Measurements from ENCODE around the gene PBXIP1.

Gene PBXIP1

DNA sequence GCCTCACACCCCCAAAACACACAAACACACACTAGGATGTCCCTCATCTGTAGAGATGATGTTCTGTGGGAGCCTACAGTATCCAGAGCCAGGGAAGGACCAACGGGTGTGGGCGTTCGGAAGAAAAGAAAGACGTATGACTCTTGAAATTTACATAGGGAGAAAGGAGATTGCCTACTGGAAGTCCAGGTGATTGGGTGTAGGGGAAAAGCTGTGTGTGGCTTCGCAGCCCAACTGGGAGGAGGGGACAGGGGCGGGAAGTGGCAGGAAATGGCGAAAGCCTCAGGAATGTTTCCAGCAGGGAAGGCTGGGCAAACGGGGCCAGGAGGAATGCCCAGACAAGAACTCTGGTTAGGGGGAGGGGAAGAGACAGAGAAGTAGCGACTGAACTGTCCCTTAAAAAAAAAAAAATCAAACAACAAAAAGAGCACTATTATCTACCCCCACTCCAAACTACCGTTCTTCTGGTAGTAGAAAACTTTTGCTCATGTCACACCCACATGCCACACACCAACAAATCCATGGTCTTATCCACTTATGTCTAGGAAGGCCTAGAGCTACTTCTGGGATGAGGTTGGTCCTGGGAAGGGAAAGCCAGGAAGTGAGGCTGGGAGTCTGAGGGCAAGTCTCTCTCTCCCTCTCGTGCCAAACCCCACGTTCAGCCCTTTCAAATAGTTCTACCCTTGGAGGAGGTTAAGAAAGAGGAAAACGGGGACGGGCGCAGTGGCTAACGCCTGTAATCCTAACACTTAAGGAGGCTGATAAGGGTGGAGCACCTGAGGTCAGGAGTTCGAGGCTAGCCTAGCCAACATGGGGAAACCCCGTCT is 16.8 kb upstream of the PBXIP1 start:
- no peak for DNase-seq

DNA sequence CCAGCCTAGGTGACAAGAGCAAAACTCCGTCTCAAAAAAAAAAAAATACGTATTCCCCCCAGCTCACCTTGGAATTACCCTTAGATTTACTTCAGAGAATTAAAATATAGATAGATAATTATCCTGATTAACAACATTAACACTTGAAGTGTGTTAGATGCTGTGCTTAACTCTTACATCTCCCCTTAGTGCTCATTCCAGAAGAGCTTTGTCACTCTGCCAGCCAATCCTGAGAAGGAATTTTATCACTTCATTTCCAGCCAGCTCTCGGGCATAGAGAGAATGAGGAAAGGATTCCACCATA is 16.3 kb upstream of the PBXIP1 start:
- no peak for DNase-seq

DNA sequence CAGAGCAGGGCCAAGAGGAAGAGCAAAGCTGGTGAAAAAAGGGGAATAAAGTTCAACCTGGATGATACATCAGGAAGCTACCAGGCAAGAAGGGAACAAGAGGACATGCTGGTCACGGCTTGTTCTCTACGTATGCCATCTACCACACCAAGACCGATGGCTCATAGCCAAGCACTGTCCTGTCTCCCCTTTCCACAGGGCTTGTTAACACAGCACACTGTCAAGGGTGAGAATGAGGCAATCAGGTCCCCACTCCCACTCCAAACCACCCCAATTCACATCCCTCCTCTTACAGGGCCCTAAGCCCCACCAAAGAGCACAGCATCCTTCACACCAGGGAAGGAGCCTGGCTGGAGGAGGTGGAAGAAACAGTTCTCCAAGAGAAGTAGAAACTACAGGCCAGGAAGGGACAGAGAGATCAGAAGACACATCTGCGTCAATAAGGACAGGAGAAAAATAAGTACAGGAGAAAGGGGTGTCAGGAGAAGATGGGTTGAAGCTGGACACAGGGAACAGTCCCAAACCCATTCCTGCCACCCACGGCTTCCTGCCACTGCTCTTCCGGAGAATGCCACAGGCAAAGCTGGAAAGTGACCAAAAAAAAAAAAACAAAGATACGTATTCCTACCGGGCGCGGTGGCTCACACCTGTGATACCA is 15.6 kb upstream of the PBXIP1 start:
- no peak for DNase-seq

DNA sequence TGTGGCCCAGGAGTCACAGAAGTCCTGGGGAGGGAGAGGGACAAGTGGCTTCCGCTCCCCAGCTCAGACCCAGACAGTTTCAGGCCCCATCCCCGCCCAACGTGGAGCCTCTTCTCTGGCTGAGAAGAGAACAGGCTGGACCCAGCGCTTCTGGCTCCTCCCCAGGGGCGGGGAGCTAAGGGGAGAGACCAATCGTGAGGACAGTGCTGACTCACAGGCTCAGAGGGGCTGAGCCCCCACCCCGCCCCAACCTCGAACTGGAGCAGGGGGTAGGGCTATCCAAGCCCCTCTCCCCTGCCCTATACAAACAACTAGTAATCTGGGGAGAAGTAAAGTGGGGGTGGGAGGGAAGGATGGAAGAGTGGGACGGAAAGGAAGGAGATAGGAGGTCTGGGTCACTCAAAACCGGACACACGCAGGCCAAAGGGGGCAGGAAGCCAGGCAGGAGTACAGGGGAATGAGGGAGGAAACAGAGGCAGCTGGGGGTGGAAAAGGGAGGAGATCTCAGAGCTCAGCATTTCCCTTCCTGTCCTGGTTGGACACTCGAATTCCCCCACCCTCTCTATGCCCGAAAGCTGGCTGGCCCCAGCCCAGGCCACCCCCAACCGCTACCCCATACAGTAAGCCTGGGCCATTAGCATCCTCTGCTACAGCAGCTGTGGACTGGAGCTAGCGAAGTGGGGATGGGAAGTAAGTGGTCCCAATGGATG is 14.9 kb upstream of the PBXIP1 start, which contains the start of gene SHC1:
Gene SHC1, minus strand, starts transcription at position 117 of the 710 bp plus-strand sequence. CDS start 221 bp downstream, outside the sequence.
- peak; percentile 41 for DNase-seq

DNA sequence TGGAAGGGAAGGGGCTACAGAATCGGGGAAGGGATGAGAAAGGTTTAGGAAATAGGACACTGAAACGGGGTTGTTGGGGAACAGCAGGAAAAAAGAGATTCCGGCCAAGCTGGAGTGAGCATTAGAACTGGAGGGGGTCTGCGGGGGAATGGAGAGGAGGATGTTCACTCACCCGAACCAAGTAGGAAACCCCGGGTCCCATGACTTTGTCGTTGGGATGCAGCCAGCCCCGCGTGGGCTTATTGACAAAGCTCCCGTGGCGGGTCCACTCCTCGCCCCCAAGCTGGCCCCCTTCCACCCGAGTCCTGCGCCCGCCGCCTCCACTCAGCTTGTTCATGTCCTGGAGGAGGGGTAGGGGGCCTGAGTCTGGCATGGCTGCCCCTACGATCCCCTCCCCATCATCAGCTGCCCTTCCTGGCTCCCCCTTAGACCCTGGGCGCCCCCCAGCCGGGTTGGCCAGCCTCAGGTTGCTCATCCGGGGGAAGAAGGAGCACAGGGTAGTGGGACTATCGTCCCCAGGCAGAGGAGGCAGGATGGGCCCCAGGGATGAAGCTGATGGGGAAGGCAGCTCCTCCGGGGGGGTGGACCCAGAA is 14.1 kb upstream of the PBXIP1 start:
- no peak for DNase-seq

DNA sequence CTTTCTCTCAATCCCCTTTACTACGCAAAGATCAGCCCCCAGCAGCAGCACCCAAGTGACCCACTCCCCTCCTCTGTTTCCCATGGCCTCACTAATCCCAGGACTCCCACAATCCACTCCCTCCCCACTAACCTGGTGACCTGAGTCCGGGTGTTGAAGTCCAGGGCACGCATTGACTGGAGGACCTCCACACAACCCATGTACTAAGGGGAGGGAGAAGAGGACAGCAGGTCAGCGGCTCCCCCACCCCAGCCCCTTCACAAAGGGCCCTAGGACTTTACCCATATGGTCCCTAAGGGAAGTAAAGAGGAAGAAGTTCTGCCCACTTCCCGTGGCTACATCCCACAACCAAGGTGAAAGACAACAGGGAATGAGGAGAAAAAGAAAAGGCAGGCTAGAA is 13.3 kb upstream of the PBXIP1 start:
- DNase-seq = no peak

DNA sequence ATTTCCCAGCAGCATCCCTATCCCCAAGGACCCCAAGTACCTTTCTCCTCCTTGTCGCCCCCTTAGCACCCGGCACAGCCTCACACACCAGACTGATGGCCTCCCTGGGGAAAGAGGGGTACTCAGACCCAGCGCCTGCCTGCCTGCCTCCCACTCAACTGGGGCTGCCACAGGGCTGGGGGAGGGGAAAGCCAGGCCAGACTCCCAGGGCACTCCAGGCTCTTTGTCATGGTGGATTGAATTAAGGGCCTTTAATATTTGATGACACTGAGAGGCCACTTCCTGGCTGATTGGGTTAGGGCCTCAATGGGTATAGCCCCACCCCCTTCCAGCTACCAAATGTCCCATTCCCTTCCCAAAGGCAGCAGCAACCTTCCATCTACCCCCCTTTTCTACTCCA is 12.8 kb upstream of the PBXIP1 start:
- DNase-seq = no peak

DNA sequence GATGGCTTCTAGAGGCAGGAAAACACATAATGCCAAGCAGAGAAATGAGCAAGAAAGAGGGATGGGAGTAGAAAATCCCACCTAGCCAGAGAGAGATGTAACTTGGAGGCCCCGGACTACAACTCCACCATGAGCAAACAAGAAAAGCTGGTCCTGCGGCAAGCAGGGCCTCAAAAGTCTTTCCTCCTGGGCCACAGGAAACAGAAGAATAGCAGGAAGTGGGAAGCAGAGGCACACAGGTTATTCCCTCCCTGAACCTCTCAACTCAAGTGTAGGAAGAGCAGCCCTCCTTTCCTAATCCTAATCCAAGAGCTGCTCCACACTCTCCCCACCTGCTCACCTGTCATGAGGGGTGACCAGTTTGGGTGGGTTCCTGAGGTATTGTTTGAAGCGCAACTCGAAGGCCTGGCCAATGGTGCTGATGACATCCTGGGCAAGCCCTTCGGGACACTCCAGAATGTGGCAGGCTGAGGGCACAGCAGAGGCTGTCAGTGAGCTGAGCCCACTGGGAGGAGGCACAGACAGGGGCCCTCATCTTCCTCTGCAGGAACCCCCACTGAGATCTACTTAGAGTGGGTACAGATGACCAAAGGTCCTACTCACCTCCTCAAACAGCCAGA is 11.5 kb upstream of the PBXIP1 start:
- DNase-seq = no peak

DNA sequence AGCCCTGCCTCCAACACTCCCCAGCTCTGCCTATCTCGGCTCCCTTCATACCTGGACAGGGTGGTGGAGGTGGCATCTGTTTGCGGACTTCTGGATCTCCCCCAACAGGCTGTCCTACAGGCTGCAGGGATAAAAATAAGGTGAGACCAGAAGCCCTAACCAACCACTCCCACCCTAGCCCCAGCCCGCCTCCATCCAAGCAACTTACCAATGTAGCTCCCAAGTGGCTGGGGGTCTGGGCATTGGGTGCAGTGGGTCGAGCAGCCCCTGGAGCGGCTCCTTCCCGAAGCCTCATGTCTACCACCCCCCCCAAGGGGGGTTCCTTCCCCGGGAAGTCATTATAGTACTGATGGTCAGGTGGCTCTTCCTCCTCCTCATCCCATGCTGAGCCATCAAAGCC is 10.2 kb upstream of the PBXIP1 start:
- no peak for DNase-seq

DNA sequence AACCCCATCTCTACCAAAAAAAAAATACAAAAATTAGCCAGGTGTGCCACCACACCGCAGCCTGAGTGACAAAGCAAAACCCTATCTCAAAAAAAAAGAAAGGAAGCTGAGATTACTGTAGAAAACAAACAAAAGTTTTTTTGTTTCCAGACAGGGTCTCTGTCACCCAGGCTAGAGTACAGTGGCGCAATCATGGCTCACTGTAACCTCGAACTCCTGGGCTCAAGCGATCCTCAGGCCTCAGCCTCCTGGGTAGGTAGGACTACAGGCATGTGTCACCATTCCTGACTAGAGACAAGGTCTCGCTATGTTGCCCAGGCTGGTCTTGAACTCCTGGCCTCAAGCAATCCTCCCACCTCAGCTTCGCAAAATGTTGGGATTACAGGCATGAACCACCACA is 8.5 kb upstream of the PBXIP1 start:
- no peak for DNase-seq

DNA sequence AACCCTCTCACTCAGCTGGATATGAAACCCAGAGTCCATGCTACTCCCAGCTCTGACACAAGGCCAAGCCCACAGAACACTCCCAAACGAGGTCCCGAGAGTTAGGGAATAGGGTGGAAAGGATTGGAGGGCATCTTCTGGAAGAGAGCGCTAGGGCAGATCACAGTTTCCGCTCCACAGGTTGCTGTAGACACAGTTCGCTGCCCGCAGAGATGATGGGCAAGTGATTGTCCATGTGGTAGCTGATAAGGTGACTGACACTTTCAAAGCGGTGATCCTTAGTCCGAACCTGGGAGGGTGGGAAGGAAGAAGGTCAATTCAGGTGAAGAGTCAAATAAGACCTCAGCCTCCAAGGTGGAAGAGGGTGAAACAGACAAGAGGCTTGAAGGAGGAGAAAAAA is 7.7 kb upstream of the PBXIP1 start:
- no peak for DNase-seq

DNA sequence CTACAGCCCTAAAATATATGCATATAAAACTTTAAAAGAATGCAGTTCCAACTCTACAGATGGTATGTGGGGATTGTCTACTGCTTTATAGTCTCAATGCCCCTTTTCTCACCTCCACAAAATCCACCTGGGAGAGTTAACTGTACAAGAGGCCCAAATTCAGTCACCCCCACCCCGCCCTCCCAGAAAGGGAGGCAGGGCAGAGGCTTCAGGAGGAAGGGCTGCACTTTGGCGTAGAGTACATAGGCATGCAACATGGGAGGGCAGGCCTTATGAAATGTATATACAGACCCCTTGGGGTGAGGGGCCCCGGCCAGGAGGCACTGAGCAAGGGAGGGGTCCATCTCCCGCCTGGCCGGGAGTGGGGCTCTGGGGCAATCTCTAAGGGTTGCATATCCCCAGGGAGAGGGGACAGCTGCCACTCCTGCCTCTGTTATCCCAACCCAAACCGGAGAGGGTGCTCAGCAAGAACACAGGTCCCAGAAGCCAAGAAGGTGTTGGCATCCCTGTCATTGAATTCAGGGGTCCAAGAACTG is 7.0 kb upstream of the PBXIP1 start:
- no peak for DNase-seq

DNA sequence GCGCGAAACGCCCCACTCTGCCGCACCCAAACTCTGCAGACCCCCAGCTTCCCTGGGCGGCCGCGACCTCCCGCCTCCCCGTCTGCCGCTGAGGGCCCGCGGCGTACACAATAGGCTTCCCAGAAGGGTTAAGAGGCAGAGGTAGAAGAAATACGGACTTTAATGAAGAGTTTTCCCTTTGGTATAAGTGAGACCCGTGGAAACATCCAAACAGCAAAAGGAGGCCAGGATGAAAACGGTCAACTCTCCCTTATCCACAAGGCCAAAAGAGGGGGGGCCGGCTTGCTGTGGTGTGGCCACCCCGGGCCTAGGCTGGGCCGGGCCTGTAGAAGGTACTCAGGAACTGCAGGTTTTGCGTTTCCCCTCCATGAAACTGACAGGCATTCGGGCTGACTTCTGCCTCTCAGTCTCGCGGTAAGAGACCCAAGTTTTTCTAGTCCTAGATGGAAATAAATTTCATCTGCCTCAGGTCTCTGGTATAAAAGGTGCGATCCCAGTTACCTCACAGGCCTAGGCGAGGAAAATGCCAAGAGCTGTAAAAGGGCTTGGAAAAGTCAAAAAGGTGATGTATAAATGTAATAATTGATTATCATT is 6.4 kb upstream of the PBXIP1 start:
- no peak for DNase-seq

DNA sequence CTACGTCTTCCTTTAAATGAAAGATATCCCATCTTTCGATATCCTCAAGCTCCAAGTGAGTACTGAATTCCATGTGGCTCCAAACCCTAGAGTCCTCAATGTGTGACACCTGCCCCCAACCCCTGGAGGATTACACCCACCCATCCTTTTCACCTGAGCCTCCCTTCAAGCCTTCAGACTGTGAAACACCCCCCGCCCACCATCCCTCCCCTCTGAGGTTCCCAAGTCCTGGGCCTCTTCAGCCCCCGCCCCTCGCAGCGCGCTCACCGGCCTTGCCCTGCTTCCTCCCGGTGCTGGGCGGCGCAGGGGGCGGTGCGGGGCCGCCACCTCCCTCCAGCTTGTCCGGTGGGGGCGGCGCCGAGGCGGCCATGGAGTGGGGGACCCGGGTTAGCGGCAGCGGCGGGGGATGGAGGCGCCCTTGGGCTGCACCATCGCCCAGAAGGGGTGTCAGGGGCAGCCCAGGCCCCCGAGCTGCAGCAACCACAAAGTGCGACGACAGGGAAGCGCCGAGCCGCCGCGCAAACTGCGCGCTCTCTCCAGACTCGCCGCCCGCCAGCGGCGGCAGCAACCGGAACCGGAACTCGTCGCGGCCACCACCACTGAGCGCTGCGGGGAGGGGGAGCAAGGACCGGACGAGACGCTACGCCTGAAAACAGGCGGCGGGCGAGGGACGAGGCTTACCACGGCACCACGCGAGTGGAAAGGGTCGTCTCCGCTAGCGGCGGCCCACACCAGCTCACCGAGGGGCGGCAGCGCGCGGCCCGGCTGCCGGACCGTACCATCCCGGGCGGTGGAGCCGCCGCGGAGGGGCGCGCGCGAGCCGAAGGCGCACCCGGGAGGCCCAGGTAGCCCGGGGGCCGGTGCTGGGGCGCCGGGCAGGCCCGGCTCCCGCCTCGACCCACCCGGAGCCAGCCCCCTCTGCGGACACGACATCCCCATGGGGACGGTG is 5.6 kb upstream of the PBXIP1 start, which contains the start of gene PYGO2:
Gene PYGO2, minus strand, starts transcription at position 576 of the 949 bp plus-strand sequence. Its CDS starts 206 bp downstream, at position 370.
- peak; percentile 45 for DNase-seq

DNA sequence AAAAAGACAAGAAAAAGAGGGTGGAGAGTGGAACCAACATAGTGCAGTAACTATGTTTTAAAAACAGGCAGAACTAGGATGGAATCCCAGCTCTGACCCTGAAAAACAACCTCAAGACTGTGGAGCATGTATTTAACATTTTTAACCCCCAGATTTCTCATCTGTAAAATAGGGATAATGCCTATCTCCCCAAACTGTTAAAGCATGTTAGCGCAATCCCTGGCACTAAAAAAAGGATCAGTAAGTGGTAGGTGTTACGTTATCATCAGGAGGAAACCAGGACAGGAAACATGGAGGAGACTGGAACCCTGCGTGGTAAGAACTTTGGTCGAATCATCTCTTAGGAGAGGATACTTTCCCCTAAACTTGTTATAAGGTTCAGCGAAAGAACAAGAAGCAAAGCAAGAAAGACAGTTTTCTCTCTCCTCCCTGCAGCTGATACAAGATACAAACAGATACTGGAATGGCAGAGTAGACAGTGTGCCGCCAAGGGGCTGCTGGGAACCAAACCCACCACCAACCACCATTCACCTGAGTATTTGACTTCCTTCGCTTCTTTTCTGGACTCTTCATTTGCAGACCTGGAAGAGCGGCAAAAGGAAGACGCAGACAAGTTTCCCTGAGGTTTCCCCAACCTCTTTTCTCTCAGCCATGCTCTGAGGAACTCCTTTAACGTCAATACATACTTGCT is 4.7 kb upstream of the PBXIP1 start:
- DNase-seq = no peak

DNA sequence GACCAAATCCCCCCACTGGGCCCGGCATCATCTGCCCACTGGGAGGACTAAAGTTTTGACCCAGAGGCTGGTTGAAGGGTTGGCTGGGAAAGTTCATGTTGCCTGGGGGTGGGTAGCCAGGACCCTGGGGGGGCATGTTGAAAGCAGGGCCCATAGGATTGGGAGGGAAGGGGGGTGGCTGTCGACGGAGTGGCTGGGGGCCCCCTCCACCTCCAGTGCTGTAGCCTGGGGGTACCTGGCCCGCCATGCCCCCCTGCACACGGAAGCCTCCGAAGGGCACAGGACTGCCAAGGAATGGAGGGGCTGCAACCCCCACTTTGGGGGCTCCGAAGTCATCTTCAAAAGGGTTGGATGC is 3.5 kb upstream of the PBXIP1 start:
- no peak for DNase-seq

DNA sequence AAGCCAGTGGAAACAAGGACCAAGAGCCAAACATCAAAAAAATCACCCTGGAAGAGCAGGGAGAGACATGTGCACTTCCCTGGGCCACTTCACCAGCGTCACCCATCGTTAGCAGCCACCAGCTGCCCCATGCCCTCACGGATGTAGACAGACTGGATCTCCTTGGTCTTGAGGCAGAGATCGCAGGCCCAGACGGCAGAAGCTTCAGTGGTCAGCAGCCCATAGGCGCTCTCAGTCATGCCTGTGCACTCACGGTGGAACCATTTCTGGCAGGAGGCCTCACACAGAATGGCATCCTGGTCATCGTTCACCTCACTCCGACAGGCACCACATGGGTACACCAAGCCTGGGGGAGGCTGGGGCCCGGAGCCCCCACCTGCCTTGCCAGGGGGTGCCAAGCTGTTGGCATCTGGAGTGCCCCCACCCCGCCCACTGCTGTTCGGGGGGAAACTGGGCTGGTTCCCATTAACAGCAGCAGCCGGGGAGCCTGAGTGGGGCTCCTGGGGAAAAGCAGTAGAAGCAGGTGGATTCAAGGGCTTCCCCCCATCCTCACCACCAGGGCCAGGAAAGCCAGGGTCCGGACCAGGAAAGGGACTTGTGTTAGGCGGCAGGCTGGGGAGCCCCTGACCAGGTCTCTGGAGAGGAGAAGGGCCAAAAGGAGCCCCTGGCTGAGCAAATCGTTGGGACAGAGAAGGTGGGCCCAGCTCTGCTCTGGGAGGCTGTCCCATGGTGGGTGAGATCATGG is 3.0 kb upstream of the PBXIP1 start:
- DNase-seq = no peak

DNA sequence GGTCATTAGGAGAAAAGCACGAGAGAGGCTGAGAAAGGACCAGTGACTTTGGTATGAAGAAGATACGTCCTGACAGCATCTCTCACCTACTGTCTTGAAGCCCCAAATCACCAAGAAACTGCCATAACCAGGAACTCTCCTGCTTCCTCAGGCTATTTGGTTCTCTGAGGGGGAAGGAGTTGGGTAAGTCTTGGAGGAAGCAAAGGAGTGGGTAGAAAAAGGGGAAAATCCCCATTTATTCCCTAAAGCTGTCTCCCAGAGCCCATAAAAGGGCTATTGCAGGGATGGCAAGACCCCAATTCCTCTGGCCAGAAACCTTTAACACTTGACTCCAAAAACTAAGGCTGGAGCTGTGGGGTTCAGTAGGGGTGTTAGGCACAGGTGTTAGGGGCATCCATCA is 2.1 kb upstream of the PBXIP1 start:
- no peak for DNase-seq

DNA sequence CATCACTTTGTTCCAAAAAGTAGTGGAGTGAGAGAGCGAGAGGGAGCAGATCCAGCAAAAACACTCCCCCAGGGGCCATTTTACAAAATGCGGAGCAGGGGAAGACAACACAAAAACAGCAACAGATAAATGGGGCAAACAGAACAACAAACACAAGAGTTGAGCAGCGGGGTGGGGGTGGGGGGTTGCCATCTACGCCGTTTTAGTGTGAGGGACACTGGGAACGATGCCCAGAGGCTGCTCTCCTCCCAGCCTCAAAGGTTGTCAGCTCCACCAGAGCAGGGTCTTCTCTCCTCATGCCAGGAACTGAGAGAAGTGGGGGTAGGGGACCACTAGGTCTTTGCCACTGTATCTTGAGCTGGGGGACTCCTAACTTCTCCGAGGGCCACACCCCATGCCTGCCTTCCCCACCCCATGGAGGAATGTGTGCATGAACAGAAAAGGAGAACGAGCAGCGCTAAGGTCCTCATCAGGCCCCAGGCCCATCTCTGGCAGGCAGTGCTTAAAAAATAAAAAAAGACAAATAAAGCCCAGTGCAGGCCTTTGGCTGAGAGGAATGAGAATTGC is 1.3 kb upstream of the PBXIP1 start:
- no peak for DNase-seq

DNA sequence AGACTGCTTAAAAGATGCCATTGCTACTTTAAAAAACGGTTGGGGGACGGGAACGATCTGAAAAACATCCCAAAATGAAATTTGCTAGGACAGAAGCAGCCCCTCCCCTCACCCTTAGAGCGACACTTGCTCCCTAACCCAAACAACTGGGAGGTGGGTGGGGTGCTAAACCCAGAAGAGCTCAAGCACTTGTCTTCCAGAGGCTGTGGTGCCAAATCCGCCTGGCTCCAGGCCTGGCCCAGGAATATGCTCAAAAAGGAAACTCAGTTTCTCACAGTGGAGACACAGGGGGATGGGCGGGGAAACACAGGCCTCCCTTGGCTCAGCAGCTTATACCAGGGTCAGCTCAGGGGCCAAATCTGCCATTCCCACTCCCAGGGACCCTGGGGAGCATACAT is 644 bp upstream of the PBXIP1 start:
- no peak for DNase-seq
